Measurements from ENCODE around the gene EPB41L4B. TPM values are rescaled to one million over a fixed set of nuclear protein-coding genes. Genes with fewer than 3 reads are reported as not detected.

The EPB41L4B gene
- total RNA-seq, 1 donor from 2014 or later: 0.41 TPM

- H3K36me3 Mint-ChIP-seq (ENCODE audit: low read depth, unreplicated experiment): no peaks in the 10 kb centered on the region
- TF ChIP-seq CTCF (IDR thresholded peaks at IDR 0.05; ENCODE audit: unreplicated experiment): no peak
- H3K9me3 Mint-ChIP-seq (ENCODE audit: unreplicated experiment): no peaks in the 10 kb centered on the region
- H3K4me3 Mint-ChIP-seq (ENCODE audit: unreplicated experiment): no peak overlapping the region
- H3K4me1 Mint-ChIP-seq (ENCODE audit: unreplicated experiment): peaks cover 12% of the 10 kb centered on the region
- H3K27me3 Mint-ChIP-seq (ENCODE audit: unreplicated experiment): peaks cover 4% of the 10 kb centered on the region
- no peak overlapping the region for H3K27ac Mint-ChIP-seq (ENCODE audit: unreplicated experiment)
- DNase-seq (ENCODE audit: low spot score): no peak
These were observed 42.6 kb downstream of the EPB41L4B start for GRCh38 chr9:109278216-109278615.

- Mint-ChIP-seq H3K27ac (ENCODE audit: unreplicated experiment) (no peak overlapping the region), H3K4me3 (ENCODE audit: unreplicated experiment) (no peak overlapping the region), H3K9me3 (ENCODE audit: unreplicated experiment) (no peaks in the 10 kb centered on the region), H3K4me1 (ENCODE audit: unreplicated experiment) (peaks cover 10% of the 10 kb centered on the region), H3K27me3 (ENCODE audit: unreplicated experiment) (peaks cover 4% of the 10 kb centered on the region), H3K36me3 (ENCODE audit: low read depth, unreplicated experiment) (no peaks in the 10 kb centered on the region)
- no peak for DNase-seq (ENCODE audit: low spot score)
- TF ChIP-seq CTCF (IDR thresholded peaks at IDR 0.05; ENCODE audit: unreplicated experiment): no peak
These were observed 43.4 kb downstream of the EPB41L4B start for GRCh38 chr9:109277451-109277850.

- H3K9me3 Mint-ChIP-seq (ENCODE audit: unreplicated experiment): no peaks in the 10 kb centered on the region
- H3K27me3 Mint-ChIP-seq (ENCODE audit: unreplicated experiment): peaks cover 4% of the 10 kb centered on the region
- H3K4me1 Mint-ChIP-seq (ENCODE audit: unreplicated experiment): peaks cover 10% of the 10 kb centered on the region
- no peaks in the 10 kb centered on the region for H3K36me3 Mint-ChIP-seq (ENCODE audit: low read depth, unreplicated experiment)
- no peak for TF ChIP-seq CTCF (IDR thresholded peaks at IDR 0.05; ENCODE audit: unreplicated experiment)
- no peak overlapping the region for H3K4me3 Mint-ChIP-seq (ENCODE audit: unreplicated experiment)
- H3K27ac Mint-ChIP-seq (ENCODE audit: unreplicated experiment): no peak overlapping the region
- no peak for DNase-seq (ENCODE audit: low spot score)
These were observed 44.1 kb downstream of the EPB41L4B start for GRCh38 chr9:109276469-109277440.

- H3K27ac Mint-ChIP-seq (ENCODE audit: unreplicated experiment): no peak overlapping the region
- no peaks in the 10 kb centered on the region for H3K36me3 Mint-ChIP-seq (ENCODE audit: low read depth, unreplicated experiment)
- H3K9me3 Mint-ChIP-seq (ENCODE audit: unreplicated experiment): no peaks in the 10 kb centered on the region
- no peak for TF ChIP-seq CTCF (IDR thresholded peaks at IDR 0.05; ENCODE audit: unreplicated experiment)
- H3K4me3 Mint-ChIP-seq (ENCODE audit: unreplicated experiment): no peak overlapping the region
- peaks cover 10% of the 10 kb centered on the region for H3K4me1 Mint-ChIP-seq (ENCODE audit: unreplicated experiment)
- DNase-seq (ENCODE audit: low spot score): no peak
- peaks cover 4% of the 10 kb centered on the region for H3K27me3 Mint-ChIP-seq (ENCODE audit: unreplicated experiment)
These were observed 45.8 kb downstream of the EPB41L4B start for GRCh38 chr9:109274884-109275730.
